HG03039 (cell line): ENCODE results near the gene AAK1.

Experiments
- ATAC-seq: cut with Tn5 transposase; IDR thresholded peaks from one replicate; pipeline ENCODE4 v1.9.1; 2021; ENCODE audit warnings: mild to moderate bottlenecking, moderate library complexity; ENCODE audit not compliant: unreplicated experiment

AAK1 gene

GRCh38 chr2:69603146-69603743 is 40.3 kb downstream of the AAK1 start:
- ATAC-seq = no peak

- no peak for ATAC-seq
Measured at GRCh38 chr2:69601179-69601612, 42.3 kb downstream of the AAK1 start.

- no peak for ATAC-seq
Measured at GRCh38 chr2:69600425-69600824, 43.1 kb downstream of the AAK1 start.

GRCh38 chr2:69597843-69598610 is 45.5 kb downstream of the AAK1 start:
- no peak for ATAC-seq

GRCh38 chr2:69597105-69597504 is 46.4 kb downstream of the AAK1 start:
- ATAC-seq = no peak

- ATAC-seq = no peak
Measured at GRCh38 chr2:69594341-69594740, 49.2 kb downstream of the AAK1 start.

- no peak for ATAC-seq
Measured at GRCh38 chr2:69592511-69592910, 51.0 kb downstream of the AAK1 start.

- no peak for ATAC-seq
Measured at GRCh38 chr2:69589973-69590652, 53.4 kb downstream of the AAK1 start.

- ATAC-seq = no peak
Measured at GRCh38 chr2:69588945-69589344, 54.6 kb downstream of the AAK1 start.

- no peak for ATAC-seq
Measured at GRCh38 chr2:69588403-69588802, 55.1 kb downstream of the AAK1 start.

- ATAC-seq = no peak
Measured at GRCh38 chr2:69585855-69586555, 57.5 kb downstream of the AAK1 start.

- no peak for ATAC-seq
Measured at GRCh38 chr2:69584127-69584889, 59.2 kb downstream of the AAK1 start.

GRCh38 chr2:69583321-69583833 is 60.2 kb downstream of the AAK1 start:
- ATAC-seq = no peak

GRCh38 chr2:69582582-69583176 is 60.9 kb downstream of the AAK1 start:
- ATAC-seq = no peak

- no peak for ATAC-seq
Measured at GRCh38 chr2:69581774-69582581, 61.6 kb downstream of the AAK1 start.

- no peak for ATAC-seq
Measured at GRCh38 chr2:69580486-69580885, 63.1 kb downstream of the AAK1 start.

GRCh38 chr2:69579536-69579935 is 64.0 kb downstream of the AAK1 start:
- no peak for ATAC-seq

- no peak for ATAC-seq
Measured at GRCh38 chr2:69578198-69578540, 65.4 kb downstream of the AAK1 start.

- ATAC-seq = no peak
Measured at GRCh38 chr2:69577467-69578197, 65.9 kb downstream of the AAK1 start.
